ENCODE data around the gene SZT2. TPM values are rescaled to one million over a fixed set of nuclear protein-coding genes. Genes with fewer than 3 reads are reported as not detected.

The SZT2 gene
- total RNA-seq, 5 donors from 2014 or later (not counting 1 experiment from before 2014, with no cell fraction given): 106 to 137 (median 130) TPM

GRCh38 chr1:43440358-43440757, 50.7 kb downstream of the SZT2 start:
- 100% methylated on average over 2 of the region's 7 CpGs for WGBS (ENCODE audit: insufficient coverage)
- H3K9me3 ChIP-seq: no peaks in the 10 kb centered on the region

GRCh38 chr1:43441166-43441893, 51.6 kb downstream of the SZT2 start:
- Histone ChIP-seq H3K9me3 (no peaks in the 10 kb centered on the region), H3K36me3 (ENCODE audit: control insufficient read depth in 2 of 2, extremely low read depth in 1 of 2, insufficient read depth in 1 of 2, low read length in 1 of 2) (peaks cover 32 to 80% of the 10 kb centered on the region in 2 donors), H3K27me3 (replicated peaks in 1 of 2; ENCODE audit: control insufficient read depth in 2 of 2, extremely low read depth in 1 of 2, insufficient read depth in 2 of 2, low read length in 1 of 2) (no peaks in the 10 kb centered on the region), H3K4me1 (ENCODE audit: control insufficient read depth in 1 of 2, extremely low read depth in 1 of 2, insufficient read depth in 2 of 2, low read length in 2 of 2) (no peaks in the 10 kb centered on the region), H3K4me3 (ENCODE audit: control insufficient read depth in 1 of 2, extremely low read depth in 1 of 2, low read length in 1 of 2) (no peak overlapping the region), H3K27ac (ENCODE audit: low read length) (no peak overlapping the region)
- Mint-ChIP-seq H3K27me3 (no peaks in the 10 kb centered on the region), H3K9me3 (no peaks in the 10 kb centered on the region), H3K27ac (no peak overlapping the region), H3K4me3 (no peak overlapping the region), H3K36me3 (peaks cover 40% of the 10 kb centered on the region), H3K4me1 (peaks cover 0 to 5% (median 0%) of the 10 kb centered on the region in 3 donors)
- WGBS (ENCODE audit: insufficient coverage): 93% methylated on average over 3 of the region's 15 CpGs
- POLR2A ChIA-PET: interaction anchor here in 1 of 2 donors (0.8 kb wide), 1 partner anchor 579 kb away, joined by 3 read pairs; no protein-coding TSS in a partner anchor
- ATAC-seq (replicated peaks in 1 of 4) (no peak), DNase-seq (peak in 2 of 35 experiments; percentile 3 to 18)
- CTCF ChIA-PET: no interaction called here

More at GRCh38 chr1:43440358-43440757, 50.7 kb downstream of the SZT2 start:
- peaks cover 29 to 74% of the 10 kb centered on the region in 2 donors for H3K36me3 ChIP-seq (ENCODE audit: control insufficient read depth in 2 of 2, extremely low read depth in 1 of 2, insufficient read depth in 1 of 2, low read length in 1 of 2)
- no peak overlapping the region for H3K4me3 ChIP-seq (ENCODE audit: control insufficient read depth in 1 of 2, extremely low read depth in 1 of 2, low read length in 1 of 2)
- H3K4me1 ChIP-seq (ENCODE audit: control insufficient read depth in 1 of 2, extremely low read depth in 1 of 2, insufficient read depth in 2 of 2, low read length in 2 of 2): no peaks in the 10 kb centered on the region
- Mint-ChIP-seq H3K27me3 (no peaks in the 10 kb centered on the region), H3K4me3 (no peak overlapping the region), H3K9me3 (no peaks in the 10 kb centered on the region), H3K4me1 (peaks cover 0 to 5% (median 0%) of the 10 kb centered on the region in 3 donors), H3K36me3 (peaks cover 35% of the 10 kb centered on the region), H3K27ac (no peak overlapping the region)
- ChIA-PET POLR2A (no interaction called here), CTCF (interaction anchor here in 1 of 2 donors (1.0 kb wide), 1 partner anchor 8 kb away, joined by 3 read pairs; no protein-coding TSS in a partner anchor)
- peak in 1 of 35 experiments; percentile 0 for DNase-seq
- no peaks in the 10 kb centered on the region for H3K27me3 ChIP-seq (replicated peaks in 1 of 2; ENCODE audit: control insufficient read depth in 2 of 2, extremely low read depth in 1 of 2, insufficient read depth in 2 of 2, low read length in 1 of 2)
- ATAC-seq (replicated peaks in 1 of 4): no peak
- no peak overlapping the region for H3K27ac ChIP-seq (ENCODE audit: low read length)

GRCh38 chr1:43441894-43442637, 52.4 kb downstream of the SZT2 start:
- Mint-ChIP-seq H3K27me3 (no peaks in the 10 kb centered on the region), H3K27ac (no peak overlapping the region), H3K36me3 (peaks cover 46% of the 10 kb centered on the region), H3K4me1 (peaks cover 0 to 5% (median 0%) of the 10 kb centered on the region in 3 donors), H3K4me3 (no peak overlapping the region), H3K9me3 (no peaks in the 10 kb centered on the region)
- no peaks in the 10 kb centered on the region for H3K27me3 ChIP-seq (replicated peaks in 1 of 2; ENCODE audit: control insufficient read depth in 2 of 2, extremely low read depth in 1 of 2, insufficient read depth in 2 of 2, low read length in 1 of 2)
- no peaks in the 10 kb centered on the region for H3K4me1 ChIP-seq (ENCODE audit: control insufficient read depth in 1 of 2, extremely low read depth in 1 of 2, insufficient read depth in 2 of 2, low read length in 2 of 2)
- no peak overlapping the region for H3K4me3 ChIP-seq (ENCODE audit: control insufficient read depth in 1 of 2, extremely low read depth in 1 of 2, low read length in 1 of 2)
- H3K9me3 ChIP-seq: no peaks in the 10 kb centered on the region
- CTCF ChIA-PET: no interaction called here
- no peak for ATAC-seq (replicated peaks in 1 of 4)
- H3K27ac ChIP-seq (ENCODE audit: low read length): no peak overlapping the region
- peak in 2 of 35 experiments; percentile 9 to 21 for DNase-seq
- 95% methylated on average over 10 of the region's 18 CpGs for WGBS (ENCODE audit: insufficient coverage)
- peaks cover 33 to 85% of the 10 kb centered on the region in 2 donors for H3K36me3 ChIP-seq (ENCODE audit: control insufficient read depth in 2 of 2, extremely low read depth in 1 of 2, insufficient read depth in 1 of 2, low read length in 1 of 2)
- POLR2A ChIA-PET: interaction anchor here in 1 of 2 donors (0.8 kb wide), 1 partner anchor 579 kb away, joined by 3 read pairs; no protein-coding TSS in a partner anchor

- Mint-ChIP-seq H3K4me1 (peaks cover 0 to 5% (median 0%) of the 10 kb centered on the region in 3 donors), H3K27ac (no peak overlapping the region), H3K36me3 (peaks cover 53% of the 10 kb centered on the region), H3K27me3 (no peaks in the 10 kb centered on the region), H3K9me3 (no peaks in the 10 kb centered on the region), H3K4me3 (no peak overlapping the region)
- no peaks in the 10 kb centered on the region for H3K9me3 ChIP-seq
- no peaks in the 10 kb centered on the region for H3K27me3 ChIP-seq (replicated peaks in 1 of 2; ENCODE audit: control insufficient read depth in 2 of 2, extremely low read depth in 1 of 2, insufficient read depth in 2 of 2, low read length in 1 of 2)
- peaks cover 33 to 92% of the 10 kb centered on the region in 2 donors for H3K36me3 ChIP-seq (ENCODE audit: control insufficient read depth in 2 of 2, extremely low read depth in 1 of 2, insufficient read depth in 1 of 2, low read length in 1 of 2)
- peak in 2 of 35 experiments; percentile 7 to 12 for DNase-seq
- no peak overlapping the region for H3K4me3 ChIP-seq (ENCODE audit: control insufficient read depth in 1 of 2, extremely low read depth in 1 of 2, low read length in 1 of 2)
- WGBS (ENCODE audit: insufficient coverage): 97% methylated on average over 6 of the region's 12 CpGs
- POLR2A ChIA-PET: no interaction called here
- no peak overlapping the region for H3K27ac ChIP-seq (ENCODE audit: low read length)
- H3K4me1 ChIP-seq (ENCODE audit: control insufficient read depth in 1 of 2, extremely low read depth in 1 of 2, insufficient read depth in 2 of 2, low read length in 2 of 2): no peaks in the 10 kb centered on the region
- CTCF ChIA-PET: no interaction called here
- ATAC-seq (replicated peaks in 1 of 4): no peak
Measured at GRCh38 chr1:43442756-43443155, 53.1 kb downstream of the SZT2 start.

GRCh38 chr1:43443197-43443946, 53.7 kb downstream of the SZT2 start:
- H3K36me3 Mint-ChIP-seq: peaks cover 52% of the 10 kb centered on the region

More at GRCh38 chr1:43443197-43443946, 53.7 kb downstream of the SZT2 start:
- no peaks in the 10 kb centered on the region for H3K9me3 ChIP-seq
- Mint-ChIP-seq H3K9me3 (no peaks in the 10 kb centered on the region), H3K4me1 (peaks cover 0 to 5% (median 0%) of the 10 kb centered on the region in 3 donors), H3K4me3 (no peak overlapping the region), H3K27ac (no peak overlapping the region), H3K27me3 (no peaks in the 10 kb centered on the region)
- no peak overlapping the region for H3K27ac ChIP-seq (ENCODE audit: low read length)
- WGBS (ENCODE audit: insufficient coverage): 96% methylated on average over 13 of the region's 16 CpGs
- CTCF ChIA-PET: no interaction called here
- ATAC-seq (replicated peaks in 1 of 4) (no peak), DNase-seq (peak in 1 of 35 experiments; percentile 18)
- peaks cover 33 to 96% of the 10 kb centered on the region in 2 donors for H3K36me3 ChIP-seq (ENCODE audit: control insufficient read depth in 2 of 2, extremely low read depth in 1 of 2, insufficient read depth in 1 of 2, low read length in 1 of 2)
- no peak overlapping the region for H3K4me3 ChIP-seq (ENCODE audit: control insufficient read depth in 1 of 2, extremely low read depth in 1 of 2, low read length in 1 of 2)
- H3K27me3 ChIP-seq (replicated peaks in 1 of 2; ENCODE audit: control insufficient read depth in 2 of 2, extremely low read depth in 1 of 2, insufficient read depth in 2 of 2, low read length in 1 of 2): no peaks in the 10 kb centered on the region
- no peaks in the 10 kb centered on the region for H3K4me1 ChIP-seq (ENCODE audit: control insufficient read depth in 1 of 2, extremely low read depth in 1 of 2, insufficient read depth in 2 of 2, low read length in 2 of 2)
- POLR2A ChIA-PET: no interaction called here
